H1 (cell line): ENCODE data around the gene ZFR. TPM values are rescaled to one million over a fixed set of nuclear protein-coding genes. Genes with fewer than 3 reads are reported as not detected.

ENCODE experiments used
- CTCF ChIA-PET: fragments of 300-600 bp; sonication (Branson Sonifier 250); formaldehyde crosslinking; loops from one replicate; lab custom pipeline; 2021; ENCODE audit not compliant: partially characterized antibody; lab: Charles Lee
- POLR2A ChIA-PET: fragments of 300-600 bp; sonication (Branson Sonifier 250); formaldehyde crosslinking; loops from one replicate; lab custom pipeline; 2021; ENCODE audit warnings: inconsistent platforms; ENCODE audit not compliant: partially characterized antibody; lab: Charles Lee
- DNase-seq, 2 experiments: peaks; one replicate each; pipeline versions ENCODE4 v3.0.0 to v3.0.0-alpha.2; 2010 to 2022; ENCODE audit warnings: low spot score in 2 of 2, low read depth in 1 of 2, mixed read lengths in 1 of 2
- FAIRE-seq: peaks from 2 replicates; lab custom pipeline; 2011; peaks lifted over from hg19 to GRCh38; lab: Jason Lieb, UNC
- H2AFZ ChIP-seq: 2 replicates; pipeline ENCODE4 v1.8.1; 2012; ENCODE audit warnings: low read length, inconsistent platforms
- H2AK5ac ChIP-seq: 2 replicates; pipeline ENCODE4 v1.6.1; 2013; ENCODE audit warnings: low read depth, low read length
- H2BK120ac ChIP-seq: replicated peaks from 2 replicates; pipeline ENCODE3; 2013; ENCODE audit warnings: low read depth, low read length, inconsistent platforms
- H2BK12ac ChIP-seq: 2 replicates; pipeline ENCODE4 v1.6.1; 2013; ENCODE audit warnings: low read depth, low read length
- H2BK15ac ChIP-seq: 2 replicates; pipeline ENCODE4 v1.6.1; 2013; ENCODE audit warnings: low read length
- H2BK20ac ChIP-seq: 2 replicates; pipeline ENCODE4 v1.6.1; 2013; ENCODE audit warnings: low read length
- H2BK5ac ChIP-seq: 2 replicates; pipeline ENCODE4 v1.6.1; 2013; ENCODE audit warnings: low read depth, low read length
- H3K14ac ChIP-seq: 2 replicates; pipeline ENCODE4 v1.6.1; 2013; ENCODE audit warnings: inconsistent platforms; ENCODE audit not compliant: insufficient read length
- H3K18ac ChIP-seq: 2 replicates; pipeline ENCODE4 v1.6.1; 2013; ENCODE audit warnings: low read length; ENCODE audit errors: extremely low read depth
- H3K23ac ChIP-seq: 2 replicates; pipeline ENCODE4 v1.6.1; 2013; ENCODE audit warnings: inconsistent platforms; ENCODE audit not compliant: insufficient read length
- H3K23me2 ChIP-seq: 2 replicates; pipeline ENCODE4 v1.6.1; 2013; ENCODE audit warnings: low read depth, low read length
- H3K27ac ChIP-seq: 2 replicates; pipeline ENCODE4 v1.6.1; 2011; ENCODE audit warnings: low read depth, low read length, inconsistent platforms
- H3K27me3 ChIP-seq, 4 experiments: replicated peaks in 1 of 4; 1 replicate in 1 of 4; 2 replicates in 3 of 4; pipeline versions ENCODE4 v1.6.1 to v1.8.1; 2011 to 2013; ENCODE audit warnings: low read length in 3 of 4, mild to moderate bottlenecking in 3 of 4, inconsistent platforms in 2 of 4, mixed read lengths in 2 of 4, moderate library complexity in 1 of 4; ENCODE audit not compliant: control insufficient read depth in 3 of 4, insufficient read depth in 3 of 4; ENCODE audit errors: extremely low read depth in 1 of 4
- H3K36me3 ChIP-seq, 4 experiments: 2 replicates each; pipeline versions ENCODE4 v1.6.1 to v1.8.1; 2011 to 2013; ENCODE audit warnings: mild to moderate bottlenecking in 4 of 4, low read length in 3 of 4, moderate library complexity in 2 of 4, control low read depth in 1 of 4, inconsistent platforms in 1 of 4; ENCODE audit not compliant: insufficient read depth in 4 of 4, control insufficient read depth in 2 of 4
- H3K4ac ChIP-seq: replicated peaks from 2 replicates; pipeline ENCODE3; 2013; ENCODE audit warnings: low read length, low read depth, mixed read lengths, inconsistent platforms; ENCODE audit not compliant: insufficient read length
- H3K4me1 ChIP-seq, 4 experiments: replicated peaks in 1 of 4; 1 replicate in 1 of 4; 2 replicates in 3 of 4; pipeline versions ENCODE4 v1.6.1 to v1.8.1; 2011 to 2013; ENCODE audit warnings: low read length in 3 of 4, inconsistent platforms in 2 of 4, mixed read lengths in 1 of 4; ENCODE audit not compliant: insufficient read depth in 4 of 4, control insufficient read depth in 3 of 4
- H3K4me2 ChIP-seq, 2 experiments: 2 replicates each; pipeline versions ENCODE4 v1.6.1 to v1.8.1; 2011 to 2013; ENCODE audit warnings: low read depth in 2 of 2, low read length in 2 of 2, control low read depth in 1 of 2, inconsistent platforms in 1 of 2, mild to moderate bottlenecking in 1 of 2; ENCODE audit not compliant: insufficient read depth in 1 of 2
- H3K4me3 ChIP-seq, 4 experiments: fragments of 200-600, 300-600 bp in 1 of 4; sonication (generic), shearing (Covaris generic), sonication (Bioruptor Twin) in 1 of 4; 2 replicates each; pipeline versions ENCODE4 v1.5.1 to v1.8.1; 2011 to 2016; ENCODE audit warnings: low read length in 4 of 4, low read depth in 3 of 4, control low read depth in 2 of 4, inconsistent platforms in 2 of 4, mild to moderate bottlenecking in 2 of 4, mixed read lengths in 1 of 4, moderate library complexity in 1 of 4; ENCODE audit not compliant: insufficient read depth in 2 of 4; ENCODE audit errors: extremely low read depth in 1 of 4
- H3K56ac ChIP-seq: replicated peaks from 2 replicates; pipeline ENCODE3; 2013; ENCODE audit warnings: low read depth, mild to moderate bottlenecking, mixed read lengths, low read length, inconsistent platforms; ENCODE audit not compliant: insufficient read length
- H3K79me1 ChIP-seq: 2 replicates; pipeline ENCODE4 v1.6.1; 2013; ENCODE audit warnings: low read depth, low read length, control low read depth
- H3K79me2 ChIP-seq, 2 experiments: 2 replicates each; pipeline versions ENCODE4 v1.6.1 to v1.8.1; 2012 to 2013; ENCODE audit warnings: low read length in 2 of 2, mild to moderate bottlenecking in 2 of 2, inconsistent platforms in 1 of 2; ENCODE audit not compliant: insufficient read depth in 2 of 2, control insufficient read depth in 1 of 2
- H3K9ac ChIP-seq, 4 experiments: replicated peaks in 1 of 4; 1 replicate in 1 of 4; 2 replicates in 3 of 4; pipeline versions ENCODE4 v1.6.1 to v1.8.1; 2011 to 2013; ENCODE audit warnings: low read depth in 3 of 4, low read length in 3 of 4, control low read depth in 2 of 4, mild to moderate bottlenecking in 2 of 4, moderate library complexity in 2 of 4, inconsistent platforms in 1 of 4; ENCODE audit errors: extremely low read depth in 1 of 4
- H3K9me3 ChIP-seq, 2 experiments: 2 replicates each; pipeline versions ENCODE4 v1.6.1 to v1.8.1; 2012 to 2013; ENCODE audit warnings: mild to moderate bottlenecking in 2 of 2, moderate library complexity in 2 of 2, control low read depth in 1 of 2, inconsistent platforms in 1 of 2, low read depth in 1 of 2, low read length in 1 of 2, mixed read lengths in 1 of 2; ENCODE audit not compliant: insufficient read depth in 2 of 2
- H4K20me1 ChIP-seq, 2 experiments: replicated peaks in 1 of 2; 2 replicates each; pipeline versions ENCODE3 to v1.8.1; 2011 to 2013; ENCODE audit warnings: inconsistent platforms in 2 of 2, low read length in 2 of 2, mild to moderate bottlenecking in 1 of 2; ENCODE audit not compliant: insufficient read depth in 2 of 2, control insufficient read depth in 1 of 2
- H4K5ac ChIP-seq: 2 replicates; pipeline ENCODE4 v1.6.1; 2013; ENCODE audit warnings: low read length, low read depth, mixed read lengths, inconsistent platforms; ENCODE audit not compliant: insufficient read length
- H4K8ac ChIP-seq: 2 replicates; pipeline ENCODE4 v1.8.0; 2013; ENCODE audit warnings: mild to moderate bottlenecking, moderate library complexity, low read length, inconsistent platforms; ENCODE audit not compliant: insufficient read depth; ENCODE audit errors: extremely low read depth
- H4K91ac ChIP-seq: replicated peaks from 2 replicates; pipeline ENCODE3; 2013; ENCODE audit warnings: low read length, mixed read lengths, inconsistent platforms; ENCODE audit not compliant: insufficient read length
- GTF2F1 ChIP-seq: IDR thresholded peaks from 2 replicates; pipeline ENCODE4 v1.6.1; 2012; ENCODE audit warnings: low read depth, low read length, improper control_type of control experiment, borderline replicate concordance
- NANOG ChIP-seq: IDR thresholded peaks from 2 replicates; pipeline ENCODE4 v1.6.1; 2011; ENCODE audit warnings: low read length, low read depth, mild to moderate bottlenecking, inconsistent platforms; ENCODE audit not compliant: insufficient read depth, poor library complexity, severe bottlenecking
- RAD21 ChIP-seq, 2 experiments: IDR thresholded peaks in 1 of 2; conservative IDR thresholded peaks in 1 of 2; 2 replicates each; pipeline ENCODE4 v1.6.1; 2011; ENCODE audit warnings: low read depth in 2 of 2, low read length in 2 of 2, improper control_type of control experiment in 1 of 2, inconsistent platforms in 1 of 2, mild to moderate bottlenecking in 1 of 2, moderate library complexity in 1 of 2
- SIN3A ChIP-seq, 2 experiments: IDR thresholded peaks in 1 of 2; conservative IDR thresholded peaks in 1 of 2; 2 replicates each; pipeline ENCODE4 v1.6.1; 2011 to 2012; ENCODE audit warnings: low read length in 2 of 2, improper control_type of control experiment in 1 of 2, low read depth in 1 of 2, mild to moderate bottlenecking in 1 of 2
- TAF1 ChIP-seq: IDR thresholded peaks from 2 replicates; pipeline ENCODE4 v1.6.1; 2011; ENCODE audit warnings: mild to moderate bottlenecking, low read depth, low read length
- WGBS, 2 experiments: shearing (Covaris generic) in 1 of 2; methylation state at CpG; one replicate each; pipeline versions ENCODE4 v1.1.6 to v1.1.7; 2013 to 2015; ENCODE audit warnings: low lambda C conversion rate in 2 of 2, mixed read lengths in 2 of 2, inconsistent platforms in 1 of 2, low coverage in 1 of 2, missing lambda C conversion rate in 1 of 2; ENCODE audit not compliant: insufficient replicate concordance in 2 of 2, insufficient coverage in 1 of 2, insufficient read length in 1 of 2; ENCODE audit errors: extremely low coverage in 1 of 2, missing lambda C conversion rate in 1 of 2; 5-methylcytosine and 5-hydroxymethylcytosine counted together
- polyA plus RNA-seq, 7 experiments: library from polyadenylated mRNA; depleted of rRNA in 3 of 7; stranded (reverse) in 5 of 7; unstranded in 2 of 7; fragments of >200 nt in 5 of 7; fragments of 200-250 nt in 2 of 7; gene quantifications; 1 replicate in 5 of 7; 2 replicates in 1 of 7; 4 replicates in 1 of 7; pipeline versions ENCODE4 v1.2.1 to v1.2.3, GENCODE V29; 2011 to 2013; ENCODE audit warnings: missing spikeins in 2 of 7, mixed read lengths in 2 of 7
- total RNA-seq: library from RNA; stranded (reverse); fragmentation: NEBNext Ultra II Directional; extraction: Animal tissue kit (Norgen Biotek cat#: 25700); gene quantifications from 2 replicates; pipeline ENCODE4 v1.2.1, GENCODE V29; 2021

The ZFR gene
- total and polyA plus RNA-seq, 2 of the 8 experiments (the other 6 are each of a cell fraction or from before 2014, with no cell fraction given), result 68.8 to 92.7 TPM

GRCh38 chr5:32378966-32379365 lies 65.6 kb downstream of the ZFR start:
- FAIRE-seq (no peak), DNase-seq (no peak)
- Histone ChIP-seq H4K5ac (no peak overlapping the region), H3K9me3 (no peaks in the 10 kb centered on the region), H3K27me3 (no peaks in the 10 kb centered on the region), H2AFZ (no peak overlapping the region), H4K20me1 (peaks cover 0 to 3% of the 10 kb centered on the region in 2 experiments), H3K79me2 (no peaks in the 10 kb centered on the region), H2BK120ac (no peak overlapping the region), H2AK5ac (no peak overlapping the region), H3K36me3 (peaks cover 0 to 58% (median 11%) of the 10 kb centered on the region in 4 experiments; a peak in 5 of 8 replicates), H3K4me2 (no peak overlapping the region), H3K4ac (no peak overlapping the region), H3K18ac (no peak overlapping the region), H3K23me2 (no peaks in the 10 kb centered on the region), H3K27ac (no peak overlapping the region), H4K8ac (no peak overlapping the region), H3K4me3 (no peak overlapping the region), H3K4me1 (no peaks in the 10 kb centered on the region), H2BK15ac (no peak overlapping the region), H3K79me1 (no peaks in the 10 kb centered on the region; the same call in 1 of the 2 replicates), H2BK5ac (no peak overlapping the region), H3K14ac (no peak overlapping the region), H4K91ac (no peak overlapping the region), H3K56ac (peak overlapping the region; percentile 30), H2BK12ac (no peak overlapping the region), H2BK20ac (no peak overlapping the region), H3K9ac (no peak overlapping the region), H3K23ac (no peak overlapping the region)
- TF ChIP-seq SIN3A (conservative IDR thresholded peaks at IDR 0.05 in 1 of 2, IDR thresholded peaks at IDR 0.05 in 1 of 2; ENCODE audit: low read depth in 1 of 2, low read length in 2 of 2), result no peak
- no peak for TF ChIP-seq TAF1
- no peak for TF ChIP-seq NANOG
- TF ChIP-seq GTF2F1, result no peak
- no peak for TF ChIP-seq RAD21 (IDR thresholded peaks at IDR 0.05 in 1 of 2, conservative IDR thresholded peaks at IDR 0.05 in 1 of 2; ENCODE audit: low read depth in 2 of 2, low read length in 2 of 2)
- ChIA-PET CTCF (interaction anchor here (0.8 to 2.3 kb wide), 5 partner anchors 9 to 286 kb away, joined by 3 to 6 read pairs (median 3); no protein-coding TSS in a partner anchor), POLR2A (interaction anchor here (0.9 kb wide), 1 partner anchor 19 kb away, joined by 3 read pairs; no protein-coding TSS in a partner anchor)
- WGBS, 2 experiments, result 77% methylated on average over 5 of the region's 5 CpGs; no CpG with 5 or more reads in 1 of the 2 experiments
